GM18951 (cell line): ENCODE data around the gene SMARCA2.

ENCODE experiments used
- POLR2A ChIP-seq: IDR thresholded peaks from 4 replicates; pipeline ENCODE4 v1.6.1; 2011; ENCODE audit warnings: mild to moderate bottlenecking; ENCODE audit not compliant: insufficient read length, insufficient read depth; ENCODE audit errors: extremely low read depth
- in situ Hi-C: fragments of 300-500 bp; cut with MboI; formaldehyde crosslinking; loops from one replicate; pipeline ENCODE4 v1.12.0; 2022; ENCODE audit warnings: low sequenced_read_pairs, mixed read lengths, inconsistent platforms; ENCODE audit not compliant: unreplicated experiment

SMARCA2 gene

GRCh38 chr9:2178034-2178734, 163.0 kb downstream of the SMARCA2 start:
- in situ Hi-C loops: no loop called here

GRCh38 chr9:2179567-2179966, 164.4 kb downstream of the SMARCA2 start:
- no peak for TF ChIP-seq POLR2A
- in situ Hi-C loops: no loop called here

More at GRCh38 chr9:2178034-2178734, 163.0 kb downstream of the SMARCA2 start:
- no peak for TF ChIP-seq POLR2A

GRCh38 chr9:2180154-2180553, 165.0 kb downstream of the SMARCA2 start:
- TF ChIP-seq POLR2A: no peak
- in situ Hi-C loops: no loop called here

GRCh38 chr9:2180704-2181103, 165.6 kb downstream of the SMARCA2 start:
- in situ Hi-C loops: no loop called here
- TF ChIP-seq POLR2A: no peak

- TF ChIP-seq POLR2A: no peak
- in situ Hi-C loops: no loop called here
Measured at GRCh38 chr9:2181792-2182191, 166.6 kb downstream of the SMARCA2 start.

GRCh38 chr9:2190939-2191608, 175.9 kb downstream of the SMARCA2 start:
- in situ Hi-C loops: no loop called here
- no peak for TF ChIP-seq POLR2A

- in situ Hi-C loops: no loop called here
- TF ChIP-seq POLR2A: no peak
Measured at GRCh38 chr9:2191609-2191972, 176.4 kb downstream of the SMARCA2 start.

GRCh38 chr9:2192356-2192979, 177.3 kb downstream of the SMARCA2 start:
- no peak for TF ChIP-seq POLR2A
- in situ Hi-C loops: no loop called here

GRCh38 chr9:2193552-2193951, 178.4 kb downstream of the SMARCA2 start:
- no peak for TF ChIP-seq POLR2A
- in situ Hi-C loops: no loop called here

GRCh38 chr9:2195211-2195610, 180.1 kb downstream of the SMARCA2 start:
- in situ Hi-C loops: no loop called here
- no peak for TF ChIP-seq POLR2A

GRCh38 chr9:2196757-2197156, 181.6 kb downstream of the SMARCA2 start:
- in situ Hi-C loops: no loop called here

GRCh38 chr9:2198956-2199635, 183.9 kb downstream of the SMARCA2 start:
- no peak for TF ChIP-seq POLR2A
- in situ Hi-C loops: no loop called here

More at GRCh38 chr9:2196757-2197156, 181.6 kb downstream of the SMARCA2 start:
- no peak for TF ChIP-seq POLR2A
